Heart right ventricle (tissue), 16 donors: ENCODE data around the gene CDK16. TPM values are rescaled to one million over a fixed set of nuclear protein-coding genes. Genes with fewer than 3 reads are reported as not detected.

Source experiments
- ATAC-seq, 8 donors: fragments of 200-7000 bp; cut with Tn5 transposase; one replicate each; pipeline ENCODE4 v1.9.1; 2020; ENCODE audit warnings: mild to moderate bottlenecking in 8 of 8, moderate library complexity in 8 of 8, moderate number of reproducible peaks in 1 of 8
- DNase-seq, 2 donors: peaks; one replicate each; pipeline ENCODE4 v3.0.0-alpha.2; 2020
- H3K27ac ChIP-seq, 10 donors: fragments of 200-600 bp; sonication (generic) in 2 of 10; one replicate each; pipeline versions ENCODE4 v1.5.0 to v1.8.0; 2020 to 2022; ENCODE audit warnings: mild to moderate bottlenecking in 3 of 10
- H3K27me3 ChIP-seq, 7 donors: fragments of 200-600 bp; one replicate each; pipeline ENCODE4 v1.8.0; 2021 to 2022; ENCODE audit warnings: mild to moderate bottlenecking in 2 of 7
- H3K36me3 ChIP-seq, 9 donors: fragments of 200-600 bp; sonication (generic) in 1 of 9; one replicate each; pipeline versions ENCODE4 v1.5.0 to v1.8.0; 2020 to 2022; ENCODE audit warnings: mild to moderate bottlenecking in 2 of 9
- H3K4me1 ChIP-seq, 9 donors: fragments of 200-600 bp; sonication (generic) in 1 of 9; one replicate each; pipeline versions ENCODE4 v1.5.0 to v1.8.0; 2020 to 2022; ENCODE audit warnings: mild to moderate bottlenecking in 4 of 9
- H3K4me3 ChIP-seq, 10 donors: fragments of 200-600 bp; sonication (generic) in 2 of 10; one replicate each; pipeline versions ENCODE4 v1.5.0 to v1.8.0; 2020 to 2022; ENCODE audit warnings: mild to moderate bottlenecking in 7 of 10, moderate library complexity in 2 of 10
- H3K9me3 ChIP-seq, 11 donors: fragments of 200-600 bp in 10 of 11; sonication (generic) in 2 of 11; one replicate each; pipeline versions ENCODE4 v1.5.0 to v1.8.0; 2013 to 2022; ENCODE audit warnings: mild to moderate bottlenecking in 2 of 11, control low read depth in 1 of 11, moderate library complexity in 1 of 11
- CTCF ChIP-seq, 9 donors: fragments of 200-600 bp; sonication (generic) in 2 of 9; IDR thresholded peaks; one replicate each; pipeline versions ENCODE4 v1.5.0 to v1.8.0; 2021 to 2022; ENCODE audit warnings: antibody characterized with exemption in 9 of 9, mild to moderate bottlenecking in 5 of 9, moderate library complexity in 1 of 9
- WGBS, 2 donors: extraction: QIAGEN DNeasy Blood & Tissue Kit; methylation state at CpG; one replicate each; pipeline ENCODE4 v1.1.7; 2013; ENCODE audit warnings: inconsistent platforms in 1 of 2; 5-methylcytosine and 5-hydroxymethylcytosine counted together
- intact Hi-C, 10 donors: fragments of 100-400 bp; cut with DNase I; formaldehyde crosslinking; loops; one replicate each; pipeline versions ENCODE4 v1.11.1 to v1.14.2; 2022
- polyA plus RNA-seq, 2 donors: library from polyadenylated mRNA; stranded (reverse); fragments of 200-250 nt; gene quantifications; one replicate each; pipeline ENCODE4 v1.2.3, GENCODE V29; 2013
- total RNA-seq, 10 donors: library from RNA; stranded (reverse); fragmentation: NEBNext Ultra II Directional in 3 of 10; extraction: Animal tissue kit (Norgen Biotek cat#: 25700) in 3 of 10; gene quantifications; one replicate each; pipeline versions ENCODE4 v1.2.1 to v1.2.4, GENCODE V29; 2021 to 2023
- donor health status: Arrhythmogenic right ventricular cardiomyopathy.
- donor health status: ischemic (EF 13 %, LVEDD 7.1; RV severe dilation, severe dysfunction).
- donor health status: healthy with polysubstance abuse.
- donor health status: DM: no; HTN: yes; CAD: no.
- donor health status: DM: no; HTN: no; CAD: no.
- donor health status: ischemic (EF 25% LVEDD 6.9; RV normal size, moderate dysfunction).
- donor health status: ischemic (EF 25% LVEDD 5.7; RV mildly dilated, moderate dysfunction).
- donor health status: healthy.
- donor health status: DM: yes; HTN: yes; CAD: no.
- donor health status: Ischemic cardiomyopathy.
- donor health status: ischemic (EF 35%, LVEDD 5.7; RV mildly dilated, moderate dysfunction).
- donor health status: nonischemic (EF 11% LVEDD 7.7; RV severe dilation, severe dysfunction).
- donor health status: DM: yes; HTN: yes; CAD: no.
- donor health status: PGD.
- donor health status: ischemic (EF 29% LVEDD 5.4; RV normal size, mild dysfunction).
- donor health status: nonischemic (EF 23%, LVEDD 6.1; RV moderate dilation, normal function).

CDK16 gene
- total and polyA plus RNA-seq, 12 donors = 110 to 193 (median 145) TPM

GRCh38 chrX:47185241-47185640 lies 33.2 kb upstream of the CDK16 start:
- ATAC-seq (no peak), DNase-seq (no peak)
- Histone ChIP-seq H3K36me3 (peaks cover 0 to 68% (median 0%) of the 10 kb centered on the region in 9 donors), H3K4me1 (peaks cover 0 to 3% (median 0%) of the 10 kb centered on the region in 9 donors), H3K9me3 (no peaks in the 10 kb centered on the region), H3K27ac (no peak overlapping the region), H3K27me3 (peaks cover 0 to 72% (median 0%) of the 10 kb centered on the region in 7 donors), H3K4me3 (no peak overlapping the region)
- TF ChIP-seq CTCF (IDR thresholded peaks at IDR 0.05) = no peak
- WGBS, 2 donors = 92 to 93% methylated on average over 13 to 17 of the region's 17 CpGs
- intact Hi-C loops = loop anchor here in 1 of 10 donors (5.0 kb wide), 1 partner anchor 1472 kb away; no protein-coding TSS in a partner anchor

GRCh38 chrX:47186096-47186740 lies 32.3 kb upstream of the CDK16 start:
- Histone ChIP-seq H3K4me3 (no peak overlapping the region), H3K36me3 (peaks cover 0 to 58% (median 0%) of the 10 kb centered on the region in 9 donors), H3K27me3 (peaks cover 0 to 72% (median 0%) of the 10 kb centered on the region in 7 donors), H3K4me1 (peaks cover 0 to 8% (median 0%) of the 10 kb centered on the region in 9 donors), H3K9me3 (no peaks in the 10 kb centered on the region), H3K27ac (no peak overlapping the region)
- DNase-seq = no peak
- intact Hi-C loops = loop anchor here in 1 of 10 donors (5.0 kb wide), 1 partner anchor 1471 kb away; no protein-coding TSS in a partner anchor
- peak in 1 of 8 donors; percentile 18 for ATAC-seq
- WGBS, 2 donors = 88 to 89% methylated on average over 27 of the region's 27 CpGs
- no peak for TF ChIP-seq CTCF (IDR thresholded peaks at IDR 0.05)

- Histone ChIP-seq H3K4me1 (peaks cover 0 to 17% (median 0%) of the 10 kb centered on the region in 9 donors), H3K36me3 (peaks cover 0 to 48% (median 0%) of the 10 kb centered on the region in 9 donors), H3K27me3 (peaks cover 0 to 69% (median 0%) of the 10 kb centered on the region in 7 donors), H3K4me3 (no peak overlapping the region), H3K9me3 (no peaks in the 10 kb centered on the region), H3K27ac (no peak overlapping the region)
- intact Hi-C loops = loop anchor here in 1 of 10 donors (5.0 kb wide), 1 partner anchor 1470 kb away; no protein-coding TSS in a partner anchor
- no peak for DNase-seq
- no peak for ATAC-seq
- TF ChIP-seq CTCF (IDR thresholded peaks at IDR 0.05) = no peak
- WGBS, 2 donors = 76 to 79% methylated on average over 4 of the region's 4 CpGs
These were observed 31.3 kb upstream of the CDK16 start for GRCh38 chrX:47187106-47187677.

GRCh38 chrX:47189906-47190305 lies 28.6 kb upstream of the CDK16 start:
- H3K4me1 ChIP-seq = peaks cover 0 to 34% (median 10%) of the 10 kb centered on the region in 9 donors
- DNase-seq (no peak), ATAC-seq (no peak)
- H3K36me3 ChIP-seq = peaks cover 0 to 24% (median 0%) of the 10 kb centered on the region in 9 donors
- no peak overlapping the region for H3K4me3 ChIP-seq
- peaks cover 0 to 59% (median 0%) of the 10 kb centered on the region in 7 donors for H3K27me3 ChIP-seq
- no peak for TF ChIP-seq CTCF (IDR thresholded peaks at IDR 0.05)
- intact Hi-C loops = loop anchor here (1.0 to 10.0 kb wide), 7 partner anchors 172 to 1467 kb away; partner anchors contain the start of genes ELK1 (in 1 of the 10) and UXT (in 1 of the 10)
- WGBS, 2 donors = 65% methylated on average over 19 of the region's 19 CpGs
- H3K9me3 ChIP-seq = no peaks in the 10 kb centered on the region
- H3K27ac ChIP-seq = no peak overlapping the region
